Osteoblast (primary cell): ENCODE data around the gene DBP. TPM values are rescaled to one million over a fixed set of nuclear protein-coding genes. Genes with fewer than 3 reads are reported as not detected.

Experiments
- DNase-seq: peaks from one replicate; pipeline ENCODE4 v3.0.0; 2011; ENCODE audit warnings: low spot score, mixed read lengths; ENCODE audit not compliant: insufficient read length; ENCODE audit errors: missing footprints
- H2AFZ ChIP-seq: 2 replicates; pipeline ENCODE4 v1.6.0; 2011; ENCODE audit warnings: mild to moderate bottlenecking, low read length
- H3K27ac ChIP-seq: 2 replicates; pipeline ENCODE4 v1.5.1; 2011; ENCODE audit warnings: mild to moderate bottlenecking, low read depth, low read length, moderate library complexity
- H3K27me3 ChIP-seq: 2 replicates; pipeline ENCODE4 v1.6.0; 2012; ENCODE audit warnings: mild to moderate bottlenecking, control low read depth, inconsistent platforms, low read length, moderate library complexity; ENCODE audit not compliant: insufficient read depth
- H3K36me3 ChIP-seq: 2 replicates; pipeline ENCODE4 v1.5.1; 2011; ENCODE audit warnings: mild to moderate bottlenecking, low read length, control low read depth, moderate library complexity; ENCODE audit not compliant: insufficient read depth
- H3K4me1 ChIP-seq: 2 replicates; pipeline ENCODE4 v1.5.1; 2011; ENCODE audit warnings: mild to moderate bottlenecking, low read length, control low read depth, moderate library complexity; ENCODE audit not compliant: insufficient read depth
- H3K4me2 ChIP-seq: 2 replicates; pipeline ENCODE4 v1.6.0; 2011; ENCODE audit warnings: mild to moderate bottlenecking, low read length; ENCODE audit not compliant: insufficient read depth
- H3K4me3 ChIP-seq: fragments of 200-600 bp; sonication (generic); 3 replicates; pipeline ENCODE4 v1.5.1; 2012; ENCODE audit warnings: mild to moderate bottlenecking, low read length, inconsistent platforms; ENCODE audit not compliant: insufficient read depth
- H3K79me2 ChIP-seq: 2 replicates; pipeline ENCODE4 v1.6.0; 2012; ENCODE audit warnings: mild to moderate bottlenecking, low read length, control low read depth, inconsistent platforms; ENCODE audit not compliant: insufficient read depth
- H3K9me3 ChIP-seq: 2 replicates; pipeline ENCODE4 v1.5.1; 2011; ENCODE audit warnings: low read depth, low read length, control low read depth
- H4K20me1 ChIP-seq: 2 replicates; pipeline ENCODE4 v1.6.0; 2012; ENCODE audit warnings: mild to moderate bottlenecking, low read length, control low read depth; ENCODE audit not compliant: insufficient read depth
- total RNA-seq: library from RNA; depleted of rRNA; stranded (reverse); fragments of >200 nt; gene quantifications from 2 replicates; pipeline ENCODE4 v1.2.3, GENCODE V29; 2012
- TF ChIP-seq, protein P1 (sequence below): IDR thresholded peaks from 2 replicates; pipeline ENCODE4 v1.5.1; 2011; ENCODE audit warnings: mild to moderate bottlenecking, low read depth, low read length, moderate library complexity; ENCODE audit errors: extremely low read depth

DBP gene
- total RNA-seq, 1 donor: 14.5 TPM

DNA sequence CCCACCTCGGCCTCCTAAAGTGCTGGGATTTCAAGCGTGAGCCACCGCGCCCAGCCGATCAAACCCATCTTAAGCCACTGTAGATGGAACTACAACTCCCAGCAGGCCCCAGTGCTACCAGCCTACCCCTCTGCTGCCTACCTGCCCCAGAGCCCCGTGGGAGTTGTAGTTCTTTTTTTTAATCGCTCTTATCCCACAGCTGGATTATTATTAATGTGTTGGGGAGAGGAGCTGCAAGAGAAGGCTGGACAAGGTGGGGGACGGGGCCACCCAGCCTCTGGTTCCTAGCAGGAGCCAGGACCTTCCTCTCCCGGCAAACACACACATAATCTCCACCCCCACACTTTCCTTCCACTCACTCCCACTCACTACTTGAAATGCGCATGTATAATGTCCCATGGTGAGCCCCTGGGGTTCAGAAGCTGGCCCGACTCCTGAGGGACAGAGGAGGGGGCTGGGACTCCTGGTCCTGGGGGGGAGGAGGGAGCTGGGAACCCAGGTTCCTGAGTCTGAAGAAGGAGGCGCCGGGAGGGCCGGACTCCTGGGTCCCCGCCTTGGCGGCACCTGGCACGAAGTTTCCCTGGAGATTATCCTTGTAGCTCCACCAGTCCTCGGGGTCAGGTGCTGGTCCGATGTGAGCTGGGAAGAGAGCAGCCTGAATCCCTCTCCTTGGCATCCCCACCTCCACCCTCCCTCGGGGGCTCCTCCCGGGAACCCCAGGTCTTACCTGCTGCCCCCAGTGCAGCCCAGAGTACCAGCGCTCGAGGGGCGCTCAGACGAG, 7.8 kb upstream of the DBP start:
- Histone ChIP-seq H3K27me3 (peaks cover 3% of the 10 kb centered on the region), H4K20me1 (no peaks in the 10 kb centered on the region), H3K79me2 (no peaks in the 10 kb centered on the region), H3K4me3 (peak overlapping the region; percentile 70), H3K27ac (no peak overlapping the region), H2AFZ (no peak overlapping the region), H3K36me3 (no peaks in the 10 kb centered on the region), H3K9me3 (no peaks in the 10 kb centered on the region), H3K4me2 (peak overlapping the region; percentile 76), H3K4me1 (peaks cover 24% of the 10 kb centered on the region)
- peak; percentile 91 for DNase-seq
- TF ChIP-seq, protein P1, sequence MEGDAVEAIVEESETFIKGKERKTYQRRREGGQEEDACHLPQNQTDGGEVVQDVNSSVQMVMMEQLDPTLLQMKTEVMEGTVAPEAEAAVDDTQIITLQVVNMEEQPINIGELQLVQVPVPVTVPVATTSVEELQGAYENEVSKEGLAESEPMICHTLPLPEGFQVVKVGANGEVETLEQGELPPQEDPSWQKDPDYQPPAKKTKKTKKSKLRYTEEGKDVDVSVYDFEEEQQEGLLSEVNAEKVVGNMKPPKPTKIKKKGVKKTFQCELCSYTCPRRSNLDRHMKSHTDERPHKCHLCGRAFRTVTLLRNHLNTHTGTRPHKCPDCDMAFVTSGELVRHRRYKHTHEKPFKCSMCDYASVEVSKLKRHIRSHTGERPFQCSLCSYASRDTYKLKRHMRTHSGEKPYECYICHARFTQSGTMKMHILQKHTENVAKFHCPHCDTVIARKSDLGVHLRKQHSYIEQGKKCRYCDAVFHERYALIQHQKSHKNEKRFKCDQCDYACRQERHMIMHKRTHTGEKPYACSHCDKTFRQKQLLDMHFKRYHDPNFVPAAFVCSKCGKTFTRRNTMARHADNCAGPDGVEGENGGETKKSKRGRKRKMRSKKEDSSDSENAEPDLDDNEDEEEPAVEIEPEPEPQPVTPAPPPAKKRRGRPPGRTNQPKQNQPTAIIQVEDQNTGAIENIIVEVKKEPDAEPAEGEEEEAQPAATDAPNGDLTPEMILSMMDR: no peak

DNA sequence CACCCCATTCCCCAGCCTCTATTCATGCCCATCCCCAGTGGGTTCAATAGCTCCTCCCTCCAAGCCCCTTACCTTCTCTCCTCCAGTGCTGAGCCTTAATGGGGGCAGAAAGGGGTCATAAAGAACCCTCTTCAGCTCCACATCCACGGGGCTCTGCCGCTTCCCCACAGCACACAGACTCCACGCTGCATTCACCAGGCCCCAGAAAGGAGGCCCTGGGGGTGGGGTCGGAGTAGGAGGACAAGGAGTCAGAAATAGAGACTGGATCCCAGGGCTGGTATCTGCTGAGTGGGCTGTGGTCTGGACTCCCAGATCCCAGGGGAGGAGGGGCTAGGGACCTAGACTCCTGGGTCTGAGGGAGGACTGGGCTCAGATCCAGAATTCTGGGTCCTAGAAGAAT, 7.2 kb upstream of the DBP start:
- H4K20me1 ChIP-seq: no peaks in the 10 kb centered on the region
- peaks cover 3% of the 10 kb centered on the region for H3K27me3 ChIP-seq
- no peak overlapping the region for H3K4me3 ChIP-seq
- H3K36me3 ChIP-seq: no peaks in the 10 kb centered on the region
- H3K4me2 ChIP-seq: no peak overlapping the region
- TF ChIP-seq, protein P1: no peak
- no peak overlapping the region for H2AFZ ChIP-seq
- DNase-seq: no peak
- H3K4me1 ChIP-seq: peaks cover 21% of the 10 kb centered on the region
- H3K27ac ChIP-seq: no peak overlapping the region
- H3K9me3 ChIP-seq: no peaks in the 10 kb centered on the region
- no peaks in the 10 kb centered on the region for H3K79me2 ChIP-seq

DNA sequence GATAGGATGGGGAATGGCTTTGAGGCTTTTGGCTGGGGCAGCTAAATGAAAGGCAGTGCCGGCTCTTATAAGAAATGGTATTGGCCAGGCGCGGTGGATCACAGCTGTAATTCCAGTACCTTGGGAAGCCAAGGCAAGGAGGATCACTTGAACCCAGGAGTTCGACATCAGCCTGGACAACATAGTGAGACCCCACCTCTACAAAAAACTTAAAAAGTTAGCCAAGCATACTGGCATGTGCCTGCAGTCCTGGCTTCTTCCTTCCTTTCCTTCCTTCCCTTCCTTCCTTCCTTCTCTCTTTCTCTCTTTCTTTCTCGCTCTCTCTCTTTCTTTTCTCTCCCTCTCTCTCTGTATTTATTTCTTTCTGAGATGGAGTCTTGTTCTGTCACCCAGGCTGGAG, 5.7 kb upstream of the DBP start:
- peak; percentile 13 for DNase-seq
- H3K36me3 ChIP-seq: no peaks in the 10 kb centered on the region
- H3K9me3 ChIP-seq: no peaks in the 10 kb centered on the region
- H3K4me2 ChIP-seq: no peak overlapping the region
- H3K4me3 ChIP-seq: no peak overlapping the region
- H4K20me1 ChIP-seq: no peaks in the 10 kb centered on the region
- peaks cover 3% of the 10 kb centered on the region for H3K27me3 ChIP-seq
- TF ChIP-seq, protein P1: no peak
- H3K27ac ChIP-seq: no peak overlapping the region
- H2AFZ ChIP-seq: no peak overlapping the region
- H3K79me2 ChIP-seq: no peaks in the 10 kb centered on the region
- H3K4me1 ChIP-seq: peaks cover 25% of the 10 kb centered on the region

DNA sequence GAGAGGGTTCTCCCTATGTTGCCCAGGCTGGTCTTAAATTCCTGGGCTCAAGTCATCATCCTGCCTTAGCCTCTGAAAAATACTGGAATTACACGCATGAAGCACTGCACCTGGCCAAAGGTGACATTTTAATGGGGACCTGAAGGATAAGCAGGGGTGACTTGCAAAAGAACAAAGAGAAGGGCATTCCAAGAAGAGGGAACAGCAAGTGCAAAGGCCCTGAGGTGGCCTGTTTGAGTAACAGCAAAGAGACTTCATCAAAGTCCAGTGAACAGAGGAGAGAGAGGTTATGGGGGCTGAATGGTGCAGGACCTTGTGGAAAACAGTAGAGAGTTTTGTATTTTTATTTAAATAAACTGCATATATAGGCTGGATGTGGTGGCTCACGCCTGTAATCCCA, 4.7 kb upstream of the DBP start:
- TF ChIP-seq, protein P1: no peak
- no peaks in the 10 kb centered on the region for H3K27me3 ChIP-seq
- no peak overlapping the region for H2AFZ ChIP-seq
- no peak overlapping the region for H3K4me2 ChIP-seq
- H3K4me1 ChIP-seq: peaks cover 33% of the 10 kb centered on the region
- H3K27ac ChIP-seq: no peak overlapping the region
- H3K4me3 ChIP-seq: no peak overlapping the region
- no peak for DNase-seq
- no peaks in the 10 kb centered on the region for H3K36me3 ChIP-seq
- H4K20me1 ChIP-seq: no peaks in the 10 kb centered on the region
- H3K9me3 ChIP-seq: no peaks in the 10 kb centered on the region
- H3K79me2 ChIP-seq: no peaks in the 10 kb centered on the region
